HPDE6-E6E7 (cell line): Measurements from ENCODE around the gene GNGT1.
"Not testable (repeated sequence)": the region's sequence is repeated elsewhere in the genome, so short reads cannot be mapped to it uniquely, and the experiment has no call there.

Experiments
- DNase-seq: peaks from one replicate; pipeline ENCODE4 v3.0.0; 2011; ENCODE audit warnings: missing footprints; ENCODE audit errors: extremely low spot score

GNGT1 gene

GRCh38 chr7:93910076-93910994 lies 4.0 kb downstream of the GNGT1 start:
- DNase-seq = no peak

GRCh38 chr7:93911242-93911641 lies 4.9 kb downstream of the GNGT1 start:
- DNase-seq = not testable (repeated sequence)

GRCh38 chr7:93911661-93912060 lies 5.3 kb downstream of the GNGT1 start:
- DNase-seq = not testable (repeated sequence)

DNA sequence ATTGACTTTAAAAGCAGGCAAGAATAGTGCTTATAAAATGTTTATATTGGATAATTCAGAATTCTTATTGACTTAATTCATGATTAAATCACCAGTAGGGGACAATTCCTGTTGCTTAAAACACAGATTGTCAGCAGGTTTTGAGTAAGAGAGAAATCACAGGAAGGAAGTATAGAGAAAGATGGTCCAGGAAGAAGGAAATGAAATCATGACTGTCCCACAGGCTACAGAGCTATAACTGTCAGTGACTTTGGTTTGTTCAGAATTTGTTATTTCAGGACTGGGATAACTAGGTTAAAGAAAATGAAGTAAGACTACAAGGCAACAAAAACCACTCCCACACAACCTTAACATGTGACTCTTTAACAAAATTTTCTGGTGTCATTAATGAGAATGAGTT lies 6.8 kb downstream of the GNGT1 start:
- no peak for DNase-seq

DNA sequence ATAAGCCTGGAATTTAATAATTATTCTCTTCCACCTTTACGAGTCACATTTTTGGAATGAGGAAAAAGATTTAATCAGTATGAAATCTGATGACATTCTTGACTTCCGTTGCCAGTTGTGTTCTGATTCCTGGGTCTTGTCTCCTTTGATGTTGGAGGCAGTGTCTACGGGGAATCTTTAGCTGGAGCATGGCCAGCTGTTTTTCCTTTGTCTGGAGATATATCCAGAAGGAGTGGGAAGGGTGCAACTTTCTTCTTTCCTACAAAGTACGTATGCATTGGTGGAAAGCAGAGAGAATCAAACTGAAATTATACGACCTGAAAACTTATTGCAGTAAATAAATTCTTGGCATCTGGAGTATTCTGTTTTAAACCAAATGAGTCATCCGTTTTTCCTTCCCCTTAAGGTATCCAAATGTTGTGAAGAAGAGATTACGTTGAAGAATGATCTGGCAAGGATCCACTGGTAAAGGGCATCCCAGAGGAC lies 8.3 kb downstream of the GNGT1 start:
- DNase-seq = no peak

DNA sequence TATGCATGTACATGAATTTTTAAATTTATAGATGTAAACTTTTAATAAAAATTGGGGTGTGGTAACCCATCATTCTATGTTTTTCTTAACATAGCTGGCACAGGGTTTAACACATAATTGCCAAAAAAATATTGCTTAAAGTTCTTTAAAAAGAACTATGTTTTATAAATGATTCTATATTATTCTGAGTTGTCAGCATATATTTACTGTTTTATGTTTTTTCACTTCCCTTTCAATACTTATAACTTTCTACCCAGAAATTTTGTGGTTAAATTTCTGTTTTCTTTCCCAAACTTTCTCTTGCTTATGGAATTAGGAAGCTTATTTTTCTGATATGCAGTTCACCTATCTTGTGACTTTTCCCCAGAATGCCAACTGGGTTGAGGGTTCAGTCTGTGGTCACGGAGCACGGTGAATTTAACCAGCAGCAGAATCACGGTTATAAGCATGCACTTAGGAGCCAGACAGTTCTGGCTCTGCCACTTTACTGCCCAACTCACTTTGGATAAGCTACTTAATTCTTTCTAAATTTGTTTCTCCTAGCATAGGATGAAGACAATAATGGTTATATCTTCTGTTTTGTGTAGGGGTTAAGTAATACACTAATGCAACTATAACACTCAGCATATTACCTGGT lies 9.0 kb downstream of the GNGT1 start:
- not testable (repeated sequence) for DNase-seq

- DNase-seq = not testable (repeated sequence)
Measured at GRCh38 chr7:93915888-93916287, 9.5 kb downstream of the GNGT1 start.

- DNase-seq = not testable (repeated sequence)
Measured at GRCh38 chr7:93916315-93916714, 9.9 kb downstream of the GNGT1 start.

DNA sequence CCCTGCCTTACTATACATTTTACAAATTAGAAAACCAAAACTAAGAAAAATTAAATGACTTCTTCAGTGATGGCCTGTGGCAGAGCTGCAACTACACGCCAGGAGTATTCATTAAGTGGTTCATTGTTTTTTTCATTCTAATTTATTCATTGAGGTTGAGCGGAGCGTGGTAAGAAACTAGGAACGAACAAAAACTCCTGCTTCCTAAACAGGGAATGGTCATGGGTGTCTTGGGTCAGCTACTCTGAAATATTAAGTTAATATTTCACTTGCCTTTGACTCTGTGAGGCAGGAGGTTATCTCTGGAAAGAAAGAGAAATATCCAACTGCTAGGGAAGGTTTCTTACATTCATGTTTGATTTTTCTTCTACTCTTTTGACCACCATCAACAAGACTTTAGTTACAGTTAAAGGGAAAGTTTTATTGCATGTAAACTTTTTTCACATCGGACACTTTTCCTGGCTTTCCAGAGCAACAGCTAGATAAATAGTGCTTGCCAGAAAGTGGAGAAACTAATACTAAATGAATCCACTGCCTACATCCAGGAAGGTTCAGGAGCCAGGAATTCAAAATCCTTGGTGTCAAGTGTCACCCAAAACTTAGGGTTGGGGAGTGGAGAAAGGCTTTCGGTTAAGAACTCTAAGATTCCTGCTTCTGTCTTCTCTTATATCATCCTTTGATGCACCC lies 14.3 kb downstream of the GNGT1 start:
- no peak for DNase-seq

GRCh38 chr7:93921186-93921585 lies 14.8 kb downstream of the GNGT1 start:
- DNase-seq = no peak

GRCh38 chr7:93921607-93922566 lies 15.5 kb downstream of the GNGT1 start, which contains the start of gene GNG11:
TSS of gene GNG11 (plus strand) at chr7:93921735. CDS start at chr7:93922138, 403 bp downstream.
- DNase-seq = no peak

GRCh38 chr7:93923296-93923695 lies 16.9 kb downstream of the GNGT1 start:
- DNase-seq = no peak

DNA sequence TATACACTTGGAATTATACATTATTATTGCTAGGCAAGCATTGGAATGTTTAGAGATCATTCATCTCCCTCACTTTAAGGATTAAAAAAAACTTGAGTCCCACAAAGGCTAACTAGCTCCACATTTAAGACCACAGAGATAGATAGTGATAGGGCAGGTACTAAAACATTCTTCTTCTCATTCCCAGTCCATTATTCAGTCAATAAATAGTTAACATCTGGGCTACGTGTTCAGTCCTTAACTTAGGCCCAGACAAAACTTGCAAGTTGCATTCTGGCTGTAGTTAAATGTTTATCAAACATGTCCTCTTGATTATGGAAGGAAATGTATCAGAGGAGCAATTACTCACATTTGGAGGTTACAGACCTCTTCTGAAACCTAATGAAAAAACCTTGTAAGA lies 17.6 kb downstream of the GNGT1 start:
- no peak for DNase-seq

DNA sequence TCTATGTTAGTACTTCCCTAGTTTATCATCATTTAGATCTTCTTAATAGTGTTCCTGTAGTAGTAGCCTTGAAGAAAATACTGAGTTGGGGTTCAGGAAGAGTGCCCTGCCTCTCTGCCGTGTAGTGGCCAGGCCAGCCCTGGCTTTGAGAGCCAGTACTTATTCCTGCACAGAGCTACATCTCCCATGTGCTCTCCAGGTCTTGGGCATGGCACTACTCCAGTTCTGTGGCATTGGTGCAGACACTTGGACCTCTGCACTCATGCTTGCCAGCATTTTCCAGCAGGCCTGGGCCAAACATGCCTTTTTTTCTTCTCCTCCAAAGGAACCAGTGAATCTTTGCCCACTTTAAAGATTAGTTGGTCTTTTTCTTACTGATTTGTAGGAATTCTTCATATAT lies 20.4 kb downstream of the GNGT1 start:
- DNase-seq = no peak

DNA sequence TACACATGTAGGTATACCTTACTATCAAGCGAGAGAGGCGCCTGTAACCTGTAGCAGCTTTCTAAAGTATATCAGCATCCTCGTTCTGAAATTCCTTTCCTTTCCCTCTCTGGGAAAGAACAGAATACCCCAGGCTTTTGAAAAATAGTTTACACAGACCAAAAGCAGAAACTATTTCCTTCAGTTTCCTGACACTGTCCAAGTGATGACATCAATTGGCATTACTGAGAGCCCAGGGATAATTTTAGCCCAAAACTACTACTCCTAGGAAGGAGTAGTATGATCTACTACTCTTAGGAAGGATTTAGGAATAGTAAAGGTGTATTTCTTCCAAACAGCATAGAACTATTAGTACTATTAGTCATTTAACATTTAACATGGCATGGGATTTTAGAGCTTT lies 21.2 kb downstream of the GNGT1 start:
- DNase-seq = no peak

DNA sequence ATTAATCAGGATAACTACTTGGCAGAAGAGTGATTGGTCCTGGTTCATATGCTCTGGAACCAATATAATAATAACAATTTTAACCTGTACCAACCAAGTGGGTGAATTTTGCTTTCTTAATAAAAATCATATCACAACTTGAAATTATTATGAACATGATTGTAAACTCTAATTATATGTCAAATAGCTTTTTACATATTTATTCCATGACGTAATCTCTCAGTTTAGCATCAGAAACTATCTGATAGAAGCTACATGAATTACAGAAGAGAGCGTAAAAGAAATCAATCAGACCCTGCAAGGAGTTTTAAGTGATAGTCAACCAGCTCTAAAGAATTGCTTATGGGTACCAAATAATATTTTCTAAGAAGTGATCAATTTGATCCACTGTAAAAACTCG lies 25.3 kb downstream of the GNGT1 start:
- DNase-seq = no peak

DNA sequence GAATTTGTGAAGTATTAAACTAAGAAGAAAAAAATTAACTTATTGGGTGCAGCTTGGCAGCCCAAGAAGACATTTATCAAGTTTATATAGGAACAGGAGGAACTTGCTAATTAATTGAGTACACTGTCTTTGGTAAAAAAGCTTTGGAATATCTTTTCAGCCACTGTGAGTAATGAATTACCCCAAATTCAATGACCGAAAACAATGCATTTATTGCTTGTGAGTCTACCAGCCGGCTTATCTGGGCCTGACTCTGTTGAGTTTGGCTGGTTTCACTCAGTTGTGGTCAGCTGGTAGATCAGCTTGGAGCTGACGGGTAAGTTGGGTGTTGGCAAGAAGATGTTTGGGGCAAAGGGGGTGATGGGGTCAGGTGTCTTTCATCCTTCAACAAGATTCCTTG lies 26.8 kb downstream of the GNGT1 start:
- no peak for DNase-seq

- DNase-seq = no peak
Measured at GRCh38 chr7:93935102-93935501, 28.7 kb downstream of the GNGT1 start.

- no peak for DNase-seq
Measured at GRCh38 chr7:93937818-93938217, 31.5 kb downstream of the GNGT1 start.

GRCh38 chr7:93938293-93938692 lies 31.9 kb downstream of the GNGT1 start:
- DNase-seq = no peak

GRCh38 chr7:93941945-93942344 lies 35.6 kb downstream of the GNGT1 start:
- no peak for DNase-seq
